ENCODE data around the gene CLEC4C.

The CLEC4C gene

GRCh38 chr12:7769999-7770398 lies 22.8 kb upstream of the CLEC4C start:
- CTCF ChIA-PET: interaction anchor here (1.0 kb wide), 1 partner anchor 16 kb away, joined by 3 read pairs; no protein-coding TSS in a partner anchor
- no peak overlapping the region for H3K27ac ChIP-seq (ENCODE audit: extremely low read depth, low read depth, low read length)
- H3K4me1 ChIP-seq (ENCODE audit: control insufficient read depth, insufficient read depth, low read length): no peaks in the 10 kb centered on the region
- H3K9me3 ChIP-seq (ENCODE audit: control insufficient read depth, insufficient read depth, low read depth, low read length): no peaks in the 10 kb centered on the region
- H3K36me3 ChIP-seq (ENCODE audit: control insufficient read depth in 2 of 2, insufficient read depth in 1 of 2, low read length in 2 of 2): no peaks in the 10 kb centered on the region
- no peak overlapping the region for H3K4me3 ChIP-seq (ENCODE audit: low read depth, low read length)
- TF ChIP-seq RBAK (tag by site-specific recombination; IDR thresholded peaks at IDR 0.05): no peak
- TF ChIP-seq PRDM10 (tag by site-specific recombination; IDR thresholded peaks at IDR 0.05): no peak
- no peak for TF ChIP-seq ZNF76 (tag by site-specific recombination; IDR thresholded peaks at IDR 0.05; ENCODE audit: borderline replicate concordance, low read depth)
- TF ChIP-seq ZNF404 (tag by site-specific recombination; IDR thresholded peaks at IDR 0.05): no peak
- TF ChIP-seq ZBTB26 (tag by site-specific recombination; optimal IDR thresholded peaks at IDR 0.05): no peak
- no peak for TF ChIP-seq ELK4 (IDR thresholded peaks at IDR 0.05; ENCODE audit: borderline replicate concordance, low read depth, low read length)
- no peak for TF ChIP-seq ZNF292 (tag by site-specific recombination; IDR thresholded peaks at IDR 0.05; ENCODE audit: borderline replicate concordance, low read depth)
- TF ChIP-seq ZNF664 (tag by site-specific recombination; IDR thresholded peaks at IDR 0.05): no peak
- no peak for TF ChIP-seq ZNF48 (tag by site-specific recombination; IDR thresholded peaks at IDR 0.05)
- no peak for TF ChIP-seq ZNF639 (tag by site-specific recombination; IDR thresholded peaks at IDR 0.05)
- TF ChIP-seq ZNF24 (tag by site-specific recombination; IDR thresholded peaks at IDR 0.05): no peak
- POLR2A ChIA-PET: no interaction called here

- H3K4me3 ChIP-seq (ENCODE audit: low read depth, low read length): no peak overlapping the region
- no peak overlapping the region for H3K27ac ChIP-seq (ENCODE audit: extremely low read depth, low read depth, low read length)
- no peaks in the 10 kb centered on the region for H3K36me3 ChIP-seq (ENCODE audit: control insufficient read depth in 2 of 2, insufficient read depth in 1 of 2, low read length in 2 of 2)
- ChIA-PET CTCF (no interaction called here), POLR2A (no interaction called here)
- H3K4me1 ChIP-seq (ENCODE audit: control insufficient read depth, insufficient read depth, low read length): no peaks in the 10 kb centered on the region
- TF ChIP-seq KLF16 (tag by site-specific recombination; IDR thresholded peaks at IDR 0.05) (no peak), HOXC10 (CRISPR knock-in tag; IDR thresholded peaks at IDR 0.05) (no peak), ZBTB26 (tag by site-specific recombination; optimal IDR thresholded peaks at IDR 0.05) (no peak), ZNF292 (tag by site-specific recombination; IDR thresholded peaks at IDR 0.05; ENCODE audit: borderline replicate concordance, low read depth) (no peak), ZNF350 (tag by site-specific recombination; IDR thresholded peaks at IDR 0.05) (no peak), ZNF239 (tag by site-specific recombination; IDR thresholded peaks at IDR 0.05) (no peak), ZNF791 (tag by site-specific recombination; IDR thresholded peaks at IDR 0.05) (no peak), EGR2 (tag by site-specific recombination; IDR thresholded peaks at IDR 0.05; ENCODE audit: low read depth) (no peak), SCRT1 (tag by site-specific recombination; IDR thresholded peaks at IDR 0.05; ENCODE audit: borderline replicate concordance) (no peak), MEIS1 (CRISPR knock-in tag; IDR thresholded peaks at IDR 0.05; ENCODE audit: borderline replicate concordance) (no peak), ZNF558 (tag by site-specific recombination; IDR thresholded peaks at IDR 0.05) (no peak), ZNF580 (tag by site-specific recombination; IDR thresholded peaks at IDR 0.05) (no peak), TRIM28 (IDR thresholded peaks at IDR 0.05; ENCODE audit: borderline replicate concordance, low read length) (no peak), ZNF623 (tag by site-specific recombination; IDR thresholded peaks at IDR 0.05) (no peak), MZF1 (tag by site-specific recombination; IDR thresholded peaks at IDR 0.05; ENCODE audit: borderline replicate concordance) (no peak), ZNF785 (tag by site-specific recombination; IDR thresholded peaks at IDR 0.05) (no peak)
- no peaks in the 10 kb centered on the region for H3K9me3 ChIP-seq (ENCODE audit: control insufficient read depth, insufficient read depth, low read depth, low read length)
Observed at GRCh38 chr12:7758766-7759140, 11.6 kb upstream of the CLEC4C start.

Measured in HEK293 (cell line).